ENCODE results near the gene CDK14.

Gene CDK14

DNA sequence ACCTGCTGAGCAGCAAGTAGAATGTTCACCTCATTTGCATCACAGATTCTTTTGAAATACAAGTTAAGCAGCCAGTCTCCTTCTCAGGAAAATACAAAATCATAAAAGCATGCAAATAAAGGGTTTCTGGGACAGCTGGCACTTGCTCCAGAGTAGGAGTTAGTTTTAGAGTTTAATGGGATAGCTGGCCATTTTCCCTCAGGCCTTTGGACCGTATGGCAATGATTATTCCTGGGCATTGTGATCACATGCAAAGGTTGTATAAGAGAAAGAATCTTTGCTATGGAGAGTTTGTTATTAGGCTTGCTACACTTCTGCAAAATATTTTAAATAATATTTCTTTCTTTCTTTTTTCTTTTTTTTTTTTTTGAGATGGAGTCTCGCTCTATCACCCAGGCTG lies 240.8 kb downstream of the CDK14 start:
- DNase-seq (ENCODE audit: low read depth, low spot score) = no peak
- TF ChIP-seq POLR2AphosphoS5 (IDR thresholded peaks at IDR 0.05; ENCODE audit: borderline replicate concordance, low read depth, low read length) = no peak
- TF ChIP-seq EZH2 (IDR thresholded peaks at IDR 0.05) = no peak
- TF ChIP-seq FOXP2 (optimal IDR thresholded peaks at IDR 0.05; ENCODE audit: control extremely low read depth, extremely low read length, insufficient read depth) = no peak
- Histone ChIP-seq H3K9ac (ENCODE audit: insufficient read length) (no peak overlapping the region), H3K36me3 (ENCODE audit: insufficient read depth, low read length) (0 out of 2 replicates have a peak, but pooled peaks cover 3% of the 10 kb centered on the region), H3K9me3 (ENCODE audit: low read depth, low read length) (no peaks in the 10 kb centered on the region), H3K27ac (no peak overlapping the region), H3K4me3 (no peak overlapping the region)

DNA sequence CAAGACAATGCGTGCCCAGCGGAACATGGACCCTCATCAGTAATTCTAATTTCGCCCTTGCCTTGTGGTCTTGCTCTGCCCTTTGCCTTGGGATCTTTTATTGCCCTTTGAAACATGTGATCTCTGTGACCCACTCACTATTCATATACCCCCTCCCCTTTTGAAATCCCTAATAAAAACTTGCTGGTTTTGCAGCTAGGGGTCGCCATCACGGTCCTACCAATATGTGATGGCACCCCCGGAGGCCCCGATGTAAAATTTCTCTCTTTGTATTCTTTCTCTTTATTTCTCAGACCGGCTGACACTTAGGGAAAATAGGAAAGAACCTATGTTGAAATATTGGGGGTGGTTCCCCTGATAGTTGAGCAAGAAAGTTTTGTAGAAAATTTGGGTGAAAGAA lies 242.7 kb downstream of the CDK14 start:
- Histone ChIP-seq H3K27ac (no peak overlapping the region), H3K9ac (ENCODE audit: insufficient read length) (no peak overlapping the region), H3K9me3 (ENCODE audit: low read depth, low read length) (no peaks in the 10 kb centered on the region), H3K36me3 (ENCODE audit: insufficient read depth, low read length) (0 out of 2 replicates have a peak, but pooled peaks cover 3% of the 10 kb centered on the region), H3K4me3 (no peak overlapping the region)
- DNase-seq (ENCODE audit: low read depth, low spot score) = no peak
- TF ChIP-seq POLR2AphosphoS5 (IDR thresholded peaks at IDR 0.05; ENCODE audit: borderline replicate concordance, low read depth, low read length) (no peak), EZH2 (IDR thresholded peaks at IDR 0.05) (no peak), FOXP2 (optimal IDR thresholded peaks at IDR 0.05; ENCODE audit: control extremely low read depth, extremely low read length, insufficient read depth) (no peak)

DNA sequence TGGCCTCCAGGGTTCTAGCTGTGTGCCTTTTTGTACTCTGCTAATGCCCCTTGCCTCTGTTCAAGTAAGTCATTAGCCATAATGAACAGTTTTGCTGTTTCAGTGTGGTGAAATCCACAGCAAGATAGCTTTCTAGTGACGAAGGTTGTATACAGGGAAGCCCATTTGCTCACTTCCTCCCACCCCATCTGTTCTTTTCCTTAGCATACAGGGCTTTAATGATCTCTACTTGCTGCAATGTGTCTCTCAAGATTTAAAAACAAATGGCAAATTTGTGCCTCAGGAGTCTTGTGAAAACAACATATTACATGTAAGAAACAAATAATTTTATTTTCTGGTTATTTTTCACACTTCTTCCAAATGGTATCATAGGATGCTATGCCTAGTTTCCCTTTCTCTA lies 243.2 kb downstream of the CDK14 start:
- Histone ChIP-seq H3K9ac (ENCODE audit: insufficient read length) (no peak overlapping the region), H3K27ac (no peak overlapping the region), H3K4me3 (no peak overlapping the region), H3K9me3 (ENCODE audit: low read depth, low read length) (no peaks in the 10 kb centered on the region), H3K36me3 (ENCODE audit: insufficient read depth, low read length) (0 out of 2 replicates have a peak, but pooled peaks cover 3% of the 10 kb centered on the region)
- no peak for TF ChIP-seq POLR2AphosphoS5 (IDR thresholded peaks at IDR 0.05; ENCODE audit: borderline replicate concordance, low read depth, low read length)
- TF ChIP-seq EZH2 (IDR thresholded peaks at IDR 0.05) = no peak
- TF ChIP-seq FOXP2 (optimal IDR thresholded peaks at IDR 0.05; ENCODE audit: control extremely low read depth, extremely low read length, insufficient read depth) = no peak
- no peak for DNase-seq (ENCODE audit: low read depth, low spot score)

DNA sequence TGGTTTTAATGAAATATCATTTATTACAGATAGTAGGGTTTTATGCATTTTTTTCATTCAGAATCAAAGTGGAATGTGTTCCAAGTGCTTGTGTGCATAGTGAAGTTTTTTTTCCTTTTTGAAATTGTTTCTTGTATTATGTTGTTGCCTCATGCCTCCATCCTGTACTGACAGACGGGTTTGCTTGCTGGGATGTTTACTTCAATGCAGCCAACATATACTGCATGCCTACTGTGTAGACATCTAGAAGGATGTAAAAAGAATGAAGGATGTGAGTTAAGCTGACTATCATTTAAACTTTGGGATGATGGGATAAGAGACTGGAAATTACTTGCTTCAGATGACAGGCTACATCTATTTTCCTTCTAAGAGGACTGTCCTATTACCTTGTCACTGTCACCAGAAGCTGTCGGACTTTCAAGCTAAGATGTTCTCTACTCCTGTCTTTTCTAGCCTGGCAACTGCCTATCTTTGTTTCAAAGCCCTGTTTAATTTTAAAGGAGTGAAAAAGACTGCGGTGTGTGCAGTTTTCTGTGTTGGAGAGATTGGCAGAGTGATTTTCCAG lies 243.7 kb downstream of the CDK14 start:
- TF ChIP-seq POLR2AphosphoS5 (IDR thresholded peaks at IDR 0.05; ENCODE audit: borderline replicate concordance, low read depth, low read length) (no peak), EZH2 (IDR thresholded peaks at IDR 0.05) (no peak), FOXP2 (optimal IDR thresholded peaks at IDR 0.05; ENCODE audit: control extremely low read depth, extremely low read length, insufficient read depth) (no peak)
- H3K9me3 ChIP-seq (ENCODE audit: low read depth, low read length) = no peaks in the 10 kb centered on the region
- no peak overlapping the region for H3K9ac ChIP-seq (ENCODE audit: insufficient read length)
- no peak overlapping the region for H3K4me3 ChIP-seq
- H3K36me3 ChIP-seq (ENCODE audit: insufficient read depth, low read length) = 0 out of 2 replicates have a peak, but pooled peaks cover 3% of the 10 kb centered on the region
- no peak overlapping the region for H3K27ac ChIP-seq
- DNase-seq (ENCODE audit: low read depth, low spot score) = no peak

DNA sequence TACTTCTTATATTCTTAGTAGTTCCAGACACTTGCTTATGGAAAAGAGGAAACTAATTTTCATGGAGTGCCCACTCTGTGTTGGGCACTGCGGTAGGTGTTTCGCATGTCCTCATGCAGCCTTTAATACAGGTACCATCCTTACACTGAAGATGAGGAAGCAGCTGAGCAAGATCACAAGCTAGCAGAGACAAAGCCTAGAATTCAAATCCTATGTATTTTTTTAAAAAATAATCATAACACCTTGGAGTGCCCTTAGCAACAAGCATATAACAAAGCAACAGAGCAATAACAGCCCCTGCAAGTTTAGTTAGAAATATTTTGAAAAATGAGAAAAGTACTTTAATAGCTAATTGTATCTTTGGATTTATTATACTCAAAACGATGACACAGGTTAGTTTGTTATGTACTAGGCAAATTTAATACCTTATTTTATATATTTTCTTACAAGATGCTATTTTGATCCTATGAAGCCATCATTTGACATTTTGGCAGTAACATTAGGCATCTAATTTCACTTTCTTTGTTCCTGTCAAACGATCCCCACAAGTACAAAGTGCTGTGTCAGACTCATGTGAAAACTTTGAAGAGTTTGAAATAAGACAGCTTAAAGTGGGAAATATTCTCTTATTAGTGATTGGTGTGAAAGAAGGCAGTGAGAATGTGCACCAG lies 245.8 kb downstream of the CDK14 start:
- no peak overlapping the region for H3K4me3 ChIP-seq
- H3K27ac ChIP-seq = no peak overlapping the region
- no peaks in the 10 kb centered on the region for H3K9me3 ChIP-seq (ENCODE audit: low read depth, low read length)

DNA sequence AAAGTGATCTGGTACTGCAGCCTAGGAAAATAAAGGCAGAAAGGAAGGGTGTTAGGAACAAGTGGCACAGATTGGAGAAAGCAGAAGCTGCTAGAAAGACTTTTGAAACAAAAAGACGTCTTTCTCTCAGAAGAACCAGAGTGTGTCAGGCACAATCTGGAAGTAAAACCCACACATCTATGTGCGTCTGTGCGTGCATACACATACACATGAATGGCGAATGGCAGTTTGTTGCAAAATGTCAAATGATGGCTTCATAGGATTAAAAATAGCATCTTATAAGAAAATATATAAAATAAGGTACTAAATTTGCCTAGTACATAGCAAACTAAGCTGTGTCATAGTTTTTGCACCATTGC lies 246.3 kb downstream of the CDK14 start:
- H3K9ac ChIP-seq (ENCODE audit: insufficient read length) = no peak overlapping the region
- H3K27ac ChIP-seq = no peak overlapping the region
- no peaks in the 10 kb centered on the region for H3K9me3 ChIP-seq (ENCODE audit: low read depth, low read length)
- no peak for DNase-seq (ENCODE audit: low read depth, low spot score)
- H3K4me3 ChIP-seq = no peak overlapping the region
- H3K36me3 ChIP-seq (ENCODE audit: insufficient read depth, low read length) = no peaks in the 10 kb centered on the region
- TF ChIP-seq POLR2AphosphoS5 (IDR thresholded peaks at IDR 0.05; ENCODE audit: borderline replicate concordance, low read depth, low read length) = no peak
- TF ChIP-seq FOXP2 (optimal IDR thresholded peaks at IDR 0.05; ENCODE audit: control extremely low read depth, extremely low read length, insufficient read depth) = no peak
- TF ChIP-seq EZH2 (IDR thresholded peaks at IDR 0.05) = no peak

More for the DNA sequence above, 245.8 kb downstream of the CDK14 start:
- no peak overlapping the region for H3K9ac ChIP-seq (ENCODE audit: insufficient read length)
- no peak for DNase-seq (ENCODE audit: low read depth, low spot score)
- no peaks in the 10 kb centered on the region for H3K36me3 ChIP-seq (ENCODE audit: insufficient read depth, low read length)
- TF ChIP-seq POLR2AphosphoS5 (IDR thresholded peaks at IDR 0.05; ENCODE audit: borderline replicate concordance, low read depth, low read length) = no peak
- TF ChIP-seq FOXP2 (optimal IDR thresholded peaks at IDR 0.05; ENCODE audit: control extremely low read depth, extremely low read length, insufficient read depth) = no peak
- no peak for TF ChIP-seq EZH2 (IDR thresholded peaks at IDR 0.05)

DNA sequence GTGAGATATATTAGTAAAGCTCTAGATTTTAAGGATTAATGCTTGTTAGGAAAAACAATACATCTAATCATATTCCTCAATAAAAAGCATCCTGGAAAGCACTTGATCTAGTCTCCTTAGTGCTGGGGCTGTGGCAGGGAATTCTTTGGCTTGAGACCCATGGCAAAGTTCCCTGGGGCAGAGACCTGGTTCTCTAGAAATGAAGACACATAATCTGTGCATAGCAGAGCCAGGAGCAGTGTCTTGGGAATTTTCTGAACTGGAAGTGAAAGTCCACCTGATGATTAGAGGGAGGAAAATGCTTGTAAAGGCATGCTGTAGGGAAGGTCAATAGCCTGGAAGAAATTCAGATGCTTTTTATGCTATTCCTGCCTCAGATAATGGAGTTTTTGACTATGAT lies 247.4 kb downstream of the CDK14 start:
- H3K9me3 ChIP-seq (ENCODE audit: low read depth, low read length) = no peaks in the 10 kb centered on the region
- DNase-seq (ENCODE audit: low read depth, low spot score) = no peak
- no peak overlapping the region for H3K4me3 ChIP-seq
- H3K36me3 ChIP-seq (ENCODE audit: insufficient read depth, low read length) = peaks cover 5% of the 10 kb centered on the region; the same call in 1 of the 2 replicates
- no peak overlapping the region for H3K9ac ChIP-seq (ENCODE audit: insufficient read length)
- H3K27ac ChIP-seq = no peak overlapping the region
- TF ChIP-seq POLR2AphosphoS5 (IDR thresholded peaks at IDR 0.05; ENCODE audit: borderline replicate concordance, low read depth, low read length) (no peak), FOXP2 (optimal IDR thresholded peaks at IDR 0.05; ENCODE audit: control extremely low read depth, extremely low read length, insufficient read depth) (no peak), EZH2 (IDR thresholded peaks at IDR 0.05) (no peak)

DNA sequence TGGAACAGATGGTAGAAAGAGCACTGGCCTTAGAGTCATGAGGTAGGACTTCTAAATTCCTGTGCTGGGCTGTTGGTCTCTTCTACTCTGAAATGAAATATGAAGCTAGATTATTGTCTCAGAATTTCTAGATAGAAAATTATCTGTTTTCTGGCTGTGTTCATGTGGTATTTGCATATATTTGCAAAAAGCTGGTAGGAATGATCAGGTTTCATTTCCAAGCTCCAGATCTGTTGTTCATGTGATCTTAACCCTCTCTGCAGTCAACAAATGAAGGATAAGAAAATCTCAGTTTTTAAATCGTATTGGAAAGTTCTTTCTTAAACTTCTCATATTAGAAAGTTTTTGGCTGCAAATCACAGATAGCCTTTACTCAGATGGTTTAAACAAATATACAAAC lies 248.3 kb downstream of the CDK14 start:
- no peak for TF ChIP-seq EZH2 (IDR thresholded peaks at IDR 0.05)
- TF ChIP-seq FOXP2 (optimal IDR thresholded peaks at IDR 0.05; ENCODE audit: control extremely low read depth, extremely low read length, insufficient read depth) = no peak
- TF ChIP-seq POLR2AphosphoS5 (IDR thresholded peaks at IDR 0.05; ENCODE audit: borderline replicate concordance, low read depth, low read length) = no peak
- Histone ChIP-seq H3K9ac (ENCODE audit: insufficient read length) (no peak overlapping the region), H3K36me3 (ENCODE audit: insufficient read depth, low read length) (peaks cover 5% of the 10 kb centered on the region; the same call in 1 of the 2 replicates), H3K4me3 (no peak overlapping the region), H3K27ac (no peak overlapping the region), H3K9me3 (ENCODE audit: low read depth, low read length) (no peaks in the 10 kb centered on the region)
- no peak for DNase-seq (ENCODE audit: low read depth, low spot score)

Data from SK-N-MC (cell line).